Mucosa of descending colon (tissue), 3 donors: Measurements from ENCODE around the gene NKD1. TPM values are rescaled to one million over a fixed set of nuclear protein-coding genes. Genes with fewer than 3 reads are reported as not detected.

Experiments
- ATAC-seq: fragments of 200-7000 bp; cut with Tn5 transposase; one replicate; pipeline ENCODE4 v1.9.1; 2020; ENCODE audit warnings: mild to moderate bottlenecking, moderate library complexity
- DNase-seq, 3 donors: peaks; one replicate each; pipeline ENCODE4 v3.0.0-alpha.2; 2020
- H3K36me3 ChIP-seq: fragments of 200-600 bp; one replicate; pipeline ENCODE4 v1.8.0; 2021; ENCODE audit warnings: low read depth, mild to moderate bottlenecking
- H3K4me1 ChIP-seq: fragments of 200-600 bp; one replicate; pipeline ENCODE4 v1.8.0; 2021; ENCODE audit warnings: low read depth, mild to moderate bottlenecking
- H3K4me3 ChIP-seq: fragments of 200-600 bp; one replicate; pipeline ENCODE4 v1.8.0; 2021; ENCODE audit warnings: mild to moderate bottlenecking
- H3K9me3 ChIP-seq: fragments of 200-600 bp; one replicate; pipeline ENCODE4 v1.8.0; 2021; ENCODE audit warnings: mild to moderate bottlenecking
- CTCF ChIP-seq: fragments of 200-600 bp; IDR thresholded peaks from one replicate; pipeline ENCODE4 v1.8.0; 2022; ENCODE audit warnings: antibody characterized with exemption, mild to moderate bottlenecking
- intact Hi-C, 2 donors: fragments of 100-400 bp; cut with DNase I in 1 of 2; cut with micrococcal nuclease in 1 of 2; formaldehyde crosslinking; loops; one replicate each; pipeline versions ENCODE4 v1.11.0 to v1.11.1; 2022; cut with DNase I, micrococcal nuclease
- total RNA-seq, 3 donors: library from RNA; stranded (reverse); fragmentation: NEBNext Ultra II Directional in 2 of 3; extraction: Animal tissue kit (Norgen Biotek cat#: 25700) in 2 of 3; gene quantifications; one replicate each; pipeline versions ENCODE4 v1.2.1 to v1.2.4, GENCODE V29; 2021 to 2023
- donor health status: DM: no; HTN: no; CAD: no; lungs with moderate emphysema.
- donor health status: DM: no; HTN: no; CAD: no.
- donor health status: DM: no; HTN: yes; CAD: no.

Gene NKD1
- total RNA-seq, 3 donors from 2014 or later = 1.6 to 28.0 (median 3.2) TPM

GRCh38 chr16:50558913-50559312, 10.7 kb downstream of the NKD1 start:
- intact Hi-C loops = no loop called here
- TF ChIP-seq CTCF = no peak
- Histone ChIP-seq H3K4me1 (no peaks in the 10 kb centered on the region), H3K4me3 (no peak overlapping the region), H3K36me3 (no peaks in the 10 kb centered on the region), H3K9me3 (no peaks in the 10 kb centered on the region)
- ATAC-seq = no peak
- no peak for DNase-seq

GRCh38 chr16:50559342-50559741, 11.1 kb downstream of the NKD1 start:
- H3K9me3 ChIP-seq = no peaks in the 10 kb centered on the region
- no peaks in the 10 kb centered on the region for H3K4me1 ChIP-seq
- H3K4me3 ChIP-seq = no peak overlapping the region
- ATAC-seq (no peak), DNase-seq (no peak)
- intact Hi-C loops = no loop called here
- no peak for TF ChIP-seq CTCF
- H3K36me3 ChIP-seq = no peaks in the 10 kb centered on the region

GRCh38 chr16:50559804-50560514, 11.8 kb downstream of the NKD1 start:
- no peak for TF ChIP-seq CTCF
- H3K4me3 ChIP-seq = no peak overlapping the region
- no peak for DNase-seq
- H3K4me1 ChIP-seq = peaks cover 4% of the 10 kb centered on the region
- no peaks in the 10 kb centered on the region for H3K36me3 ChIP-seq
- intact Hi-C loops = no loop called here
- H3K9me3 ChIP-seq = no peaks in the 10 kb centered on the region
- no peak for ATAC-seq

GRCh38 chr16:50560903-50561863, 13.0 kb downstream of the NKD1 start:
- H3K36me3 ChIP-seq = no peaks in the 10 kb centered on the region
- TF ChIP-seq CTCF = no peak
- DNase-seq = no peak
- ATAC-seq = no peak
- intact Hi-C loops = no loop called here
- no peaks in the 10 kb centered on the region for H3K9me3 ChIP-seq
- H3K4me3 ChIP-seq = no peak overlapping the region
- H3K4me1 ChIP-seq = peaks cover 4% of the 10 kb centered on the region

- Histone ChIP-seq H3K9me3 (no peaks in the 10 kb centered on the region), H3K4me3 (no peak overlapping the region), H3K36me3 (no peaks in the 10 kb centered on the region), H3K4me1 (peaks cover 4% of the 10 kb centered on the region)
- no peak for TF ChIP-seq CTCF
- no peak for DNase-seq
- intact Hi-C loops = no loop called here
- no peak for ATAC-seq
Measured at GRCh38 chr16:50562657-50563056, 14.5 kb downstream of the NKD1 start.
